Activated T-cell treated with anti-CD3 and anti-CD28 coated beads, Interleukin-2, amount 50 U/mL, for 24 hours (primary cell): ENCODE data around the gene HEPACAM2.

ENCODE experiments used
- DNase-seq: peaks from one replicate; pipeline ENCODE4 v3.0.0-alpha.2; 2020
- H3K27ac Mint-ChIP-seq: 2 replicates; pipeline ENCODE4 v1.8.0; 2020; ENCODE audit warnings: mild to moderate bottlenecking, mixed read lengths
- H3K27me3 Mint-ChIP-seq: 2 replicates; pipeline ENCODE4 v1.8.0; 2020; ENCODE audit warnings: mixed read lengths
- H3K36me3 Mint-ChIP-seq: 2 replicates; pipeline ENCODE4 v1.8.0; 2020; ENCODE audit warnings: low read depth, mixed read lengths
- H3K4me1 Mint-ChIP-seq: 2 replicates; pipeline ENCODE4 v1.8.0; 2020; ENCODE audit warnings: low read depth, mixed read lengths
- H3K4me3 Mint-ChIP-seq: 2 replicates; pipeline ENCODE4 v1.8.0; 2020; ENCODE audit warnings: mild to moderate bottlenecking, moderate library complexity, mixed read lengths
- H3K9me3 Mint-ChIP-seq: 2 replicates; pipeline ENCODE4 v1.8.0; 2020; ENCODE audit warnings: mixed read lengths

Gene HEPACAM2

GRCh38 chr7:93146472-93147141 lies 79.7 kb downstream of the HEPACAM2 start:
- Mint-ChIP-seq H3K4me1 (peaks cover 34% of the 10 kb centered on the region), H3K4me3 (peak overlapping the region; percentile 79), H3K27me3 (no peaks in the 10 kb centered on the region), H3K9me3 (no peaks in the 10 kb centered on the region), H3K36me3 (peaks cover 16% of the 10 kb centered on the region), H3K27ac (peak overlapping the region; percentile 88)
- DNase-seq, result no peak

- Mint-ChIP-seq H3K4me3 (peak overlapping the region; percentile 2), H3K9me3 (no peaks in the 10 kb centered on the region), H3K27ac (peak overlapping the region; percentile 32), H3K27me3 (no peaks in the 10 kb centered on the region), H3K36me3 (peaks cover 16% of the 10 kb centered on the region), H3K4me1 (peaks cover 34% of the 10 kb centered on the region)
- DNase-seq, result no peak
These were observed 80.2 kb downstream of the HEPACAM2 start for GRCh38 chr7:93146036-93146435.

GRCh38 chr7:93145354-93145753 lies 80.9 kb downstream of the HEPACAM2 start:
- H3K4me1 Mint-ChIP-seq, result peaks cover 34% of the 10 kb centered on the region
- H3K9me3 Mint-ChIP-seq, result no peaks in the 10 kb centered on the region
- H3K27ac Mint-ChIP-seq, result no peak overlapping the region
- no peak for DNase-seq
- peaks cover 16% of the 10 kb centered on the region for H3K36me3 Mint-ChIP-seq
- H3K27me3 Mint-ChIP-seq, result no peaks in the 10 kb centered on the region
- no peak overlapping the region for H3K4me3 Mint-ChIP-seq

- no peak overlapping the region for H3K27ac Mint-ChIP-seq
- H3K27me3 Mint-ChIP-seq, result no peaks in the 10 kb centered on the region
- H3K4me3 Mint-ChIP-seq, result no peak overlapping the region
- peaks cover 6% of the 10 kb centered on the region for H3K9me3 Mint-ChIP-seq
- no peak for DNase-seq
- peaks cover 31% of the 10 kb centered on the region for H3K36me3 Mint-ChIP-seq
- peaks cover 18% of the 10 kb centered on the region for H3K4me1 Mint-ChIP-seq
These were observed 84.1 kb downstream of the HEPACAM2 start for GRCh38 chr7:93142127-93142526.

- no peak overlapping the region for H3K4me3 Mint-ChIP-seq
- DNase-seq, result no peak
- H3K36me3 Mint-ChIP-seq, result peaks cover 39% of the 10 kb centered on the region
- peaks cover 5% of the 10 kb centered on the region for H3K4me1 Mint-ChIP-seq
- peaks cover 7% of the 10 kb centered on the region for H3K9me3 Mint-ChIP-seq
- H3K27me3 Mint-ChIP-seq, result no peaks in the 10 kb centered on the region
- H3K27ac Mint-ChIP-seq, result no peak overlapping the region
These were observed 85.6 kb downstream of the HEPACAM2 start for GRCh38 chr7:93140582-93141191.

GRCh38 chr7:93138576-93138975 lies 87.7 kb downstream of the HEPACAM2 start:
- H3K27ac Mint-ChIP-seq, result no peak overlapping the region
- H3K36me3 Mint-ChIP-seq, result peaks cover 46% of the 10 kb centered on the region

More at GRCh38 chr7:93138576-93138975, 87.7 kb downstream of the HEPACAM2 start:
- DNase-seq, result no peak
- Mint-ChIP-seq H3K27me3 (no peaks in the 10 kb centered on the region), H3K4me3 (no peak overlapping the region), H3K9me3 (peaks cover 26% of the 10 kb centered on the region), H3K4me1 (no peaks in the 10 kb centered on the region)
